Activated T-cell treated with anti-CD3 and anti-CD28 coated beads, Interleukin-2, amount 50 U/mL, for 4 hours (primary cell): ENCODE measurements around the gene SYCN. TPM values are rescaled to one million over a fixed set of nuclear protein-coding genes. Genes with fewer than 3 reads are reported as not detected.
"Not testable (repeated sequence)": the region's sequence is repeated elsewhere in the genome, so short reads cannot be mapped to it uniquely, and the experiment has no call there.

Experiments used
- ATAC-seq, 2 donors: fragments of 200-7000 bp; cut with Tn5 transposase; one replicate each; pipeline ENCODE4 v1.10.0; 2021
- DNase-seq: peaks from one replicate; pipeline ENCODE4 v3.0.0-alpha.2; 2020
- H3K27me3 Mint-ChIP-seq: one replicate; pipeline ENCODE4 v1.8.0; 2021; ENCODE audit warnings: low read depth, mixed read lengths
- H3K36me3 Mint-ChIP-seq: one replicate; pipeline ENCODE4 v1.8.0; 2022; ENCODE audit warnings: mixed read lengths; ENCODE audit not compliant: insufficient read depth
- H3K4me1 Mint-ChIP-seq: one replicate; pipeline ENCODE4 v1.8.0; 2021; ENCODE audit warnings: low read depth, mixed read lengths
- H3K4me3 Mint-ChIP-seq: one replicate; pipeline ENCODE4 v1.8.0; 2021; ENCODE audit warnings: mild to moderate bottlenecking, moderate library complexity, mixed read lengths
- H3K9me3 Mint-ChIP-seq: one replicate; pipeline ENCODE4 v1.8.0; 2021; ENCODE audit warnings: mixed read lengths
- total RNA-seq, 3 donors: library from RNA; stranded (reverse); gene quantifications; one replicate each; pipeline ENCODE4 v1.2.1, GENCODE V29; 2021

The SYCN gene, protein sequence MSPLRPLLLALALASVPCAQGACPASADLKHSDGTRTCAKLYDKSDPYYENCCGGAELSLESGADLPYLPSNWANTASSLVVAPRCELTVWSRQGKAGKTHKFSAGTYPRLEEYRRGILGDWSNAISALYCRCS
- under 1 TPM in 2 of 3 donors, not detected in 1; 0.37 to 0.58 TPM for total RNA-seq

DNA sequence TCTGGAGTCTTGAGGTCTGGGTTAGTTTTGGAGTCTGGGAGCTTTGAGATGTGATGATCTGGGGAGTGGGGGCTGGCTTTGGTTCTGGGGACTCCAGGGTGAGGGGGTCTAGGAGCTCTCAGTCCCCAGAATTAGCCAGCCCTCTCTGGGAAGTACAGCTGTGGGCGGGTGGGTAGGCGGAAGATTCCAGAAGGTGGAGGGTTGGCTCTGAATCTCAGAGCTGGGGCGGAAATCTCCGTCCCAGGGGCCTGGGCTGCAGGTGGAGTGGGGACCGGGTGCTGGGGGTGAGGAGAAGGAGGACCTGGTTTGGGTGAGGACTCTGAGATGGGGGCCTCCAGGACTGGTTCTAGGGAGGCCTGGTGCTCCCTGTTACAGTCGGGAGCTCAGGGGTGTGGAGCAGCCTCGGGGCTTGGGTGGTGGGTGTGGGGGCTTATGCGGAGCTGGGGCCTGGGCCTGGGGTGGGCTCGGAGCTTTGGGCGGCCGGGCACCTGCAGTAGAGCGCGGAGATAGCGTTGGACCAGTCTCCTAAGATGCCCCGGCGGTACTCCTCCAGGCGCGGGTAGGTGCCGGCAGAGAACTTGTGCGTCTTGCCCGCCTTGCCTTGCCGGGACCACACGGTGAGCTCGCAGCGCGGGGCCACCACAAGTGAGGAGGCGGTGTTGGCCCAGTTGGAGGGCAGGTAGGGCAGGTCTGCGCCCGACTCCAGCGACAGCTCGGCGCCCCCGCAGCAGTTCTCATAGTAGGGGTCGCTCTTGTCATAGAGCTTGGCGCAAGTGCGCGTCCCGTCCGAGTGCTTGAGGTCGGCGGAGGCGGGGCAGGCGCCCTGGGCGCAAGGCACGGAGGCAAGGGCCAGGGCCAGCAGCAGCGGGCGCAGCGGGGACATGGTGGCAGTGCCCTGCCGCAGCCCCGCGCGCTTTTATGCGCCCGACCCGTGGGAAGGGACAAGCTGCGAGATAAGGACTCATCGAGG is at the start of gene SYCN:
Gene SYCN, minus strand, starts transcription at position 892 of the 970 bp plus-strand sequence. Its CDS starts 9 bp downstream, at position 883.
- no peak within 1 kb of the TSS for H3K4me3 Mint-ChIP-seq
- ATAC-seq: no peak
- no peaks in the 10 kb centered on the region for H3K9me3 Mint-ChIP-seq
- no peaks in the 10 kb centered on the region for H3K4me1 Mint-ChIP-seq
- H3K36me3 Mint-ChIP-seq: no peaks in the 10 kb centered on the region
- DNase-seq: no peak
- H3K27me3 Mint-ChIP-seq: peaks cover 58% of the 10 kb centered on the region

DNA sequence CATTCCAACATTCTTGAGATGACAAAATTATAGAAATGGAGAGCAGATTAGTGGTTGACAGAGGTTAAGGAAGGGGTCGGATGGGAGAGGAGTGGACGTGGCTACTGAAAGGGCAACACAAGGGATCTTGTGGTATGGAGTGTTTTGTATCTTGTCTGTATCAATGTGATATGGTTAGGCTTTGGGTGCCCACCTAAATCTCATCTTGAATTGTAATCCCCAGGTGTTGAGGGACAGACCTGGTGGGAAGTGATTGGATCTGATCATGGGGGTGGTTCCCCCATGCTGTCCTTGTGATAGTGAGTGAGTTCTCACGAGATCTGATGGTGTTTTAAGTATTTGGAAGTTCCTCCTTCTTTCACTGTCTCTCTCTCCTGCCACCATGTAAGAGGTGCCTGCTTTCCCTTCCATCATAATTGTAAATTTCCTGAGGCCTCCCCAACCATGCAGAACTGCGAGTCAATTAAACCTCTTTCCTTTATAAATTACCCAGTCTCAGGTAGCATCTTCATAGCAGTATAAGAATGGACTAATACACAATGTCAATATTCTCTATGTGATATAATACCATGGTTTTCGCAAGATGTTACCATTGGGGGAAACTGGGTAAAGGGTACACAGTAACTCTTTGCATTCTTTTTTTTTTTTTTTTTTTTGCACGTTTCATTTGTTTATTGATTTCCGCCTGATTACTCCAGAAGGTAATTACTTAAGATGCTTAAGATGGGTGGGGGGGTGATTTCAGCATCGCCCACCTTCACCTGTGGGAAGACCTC is 49.5 kb upstream of the SYCN start:
- H3K27me3 Mint-ChIP-seq: peaks cover 9% of the 10 kb centered on the region
- H3K4me3 Mint-ChIP-seq: no peak overlapping the region
- H3K9me3 Mint-ChIP-seq: no peaks in the 10 kb centered on the region
- H3K36me3 Mint-ChIP-seq: no peaks in the 10 kb centered on the region
- no peak for DNase-seq
- peaks cover 8% of the 10 kb centered on the region for H3K4me1 Mint-ChIP-seq
- ATAC-seq: no peak

DNA sequence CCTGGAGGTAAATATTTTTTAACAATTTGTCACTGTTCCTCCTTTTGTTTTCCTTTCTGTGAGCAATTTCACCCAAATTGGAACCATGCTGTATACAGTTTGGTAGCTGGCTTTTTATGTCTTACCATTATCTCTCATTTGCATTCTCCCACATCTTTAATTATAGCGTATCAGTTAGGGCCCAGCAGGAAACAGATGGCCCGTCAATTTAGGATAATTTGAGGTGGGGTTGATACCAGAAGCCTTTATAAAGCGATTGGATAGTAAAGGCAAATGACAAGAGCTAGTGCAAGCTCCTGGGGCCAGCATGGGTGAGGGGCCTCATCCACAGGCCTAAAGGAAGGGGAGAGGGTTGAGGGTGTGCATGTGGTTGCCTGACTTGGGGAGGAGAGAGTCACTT is 48.4 kb upstream of the SYCN start:
- Mint-ChIP-seq H3K9me3 (no peaks in the 10 kb centered on the region), H3K36me3 (no peaks in the 10 kb centered on the region), H3K4me3 (no peak overlapping the region), H3K4me1 (peaks cover 3% of the 10 kb centered on the region), H3K27me3 (peaks cover 7% of the 10 kb centered on the region)
- DNase-seq (no peak), ATAC-seq (no peak)

DNA sequence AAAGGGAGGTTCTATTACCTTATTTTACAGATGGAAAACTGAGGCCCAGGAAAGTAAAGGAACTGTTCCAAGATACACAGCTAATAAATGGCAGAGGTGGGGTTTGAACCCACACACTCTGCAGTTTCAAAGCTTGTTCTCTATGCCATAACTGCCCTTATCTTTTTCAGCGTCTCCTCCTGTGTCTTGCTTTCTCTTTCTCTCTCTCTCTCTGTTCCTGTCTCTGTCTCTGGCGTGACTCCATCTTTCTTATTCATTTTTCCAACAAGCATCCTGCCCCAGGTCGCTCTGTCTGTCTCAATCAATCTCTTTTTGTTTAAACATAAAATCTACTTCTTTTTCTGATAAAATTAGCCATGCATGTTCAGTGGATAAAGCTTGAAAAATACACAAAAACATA is 47.8 kb upstream of the SYCN start:
- Mint-ChIP-seq H3K4me3 (no peak overlapping the region), H3K36me3 (no peaks in the 10 kb centered on the region), H3K9me3 (no peaks in the 10 kb centered on the region), H3K27me3 (peaks cover 11% of the 10 kb centered on the region), H3K4me1 (peaks cover 3% of the 10 kb centered on the region)
- no peak for DNase-seq
- no peak for ATAC-seq

DNA sequence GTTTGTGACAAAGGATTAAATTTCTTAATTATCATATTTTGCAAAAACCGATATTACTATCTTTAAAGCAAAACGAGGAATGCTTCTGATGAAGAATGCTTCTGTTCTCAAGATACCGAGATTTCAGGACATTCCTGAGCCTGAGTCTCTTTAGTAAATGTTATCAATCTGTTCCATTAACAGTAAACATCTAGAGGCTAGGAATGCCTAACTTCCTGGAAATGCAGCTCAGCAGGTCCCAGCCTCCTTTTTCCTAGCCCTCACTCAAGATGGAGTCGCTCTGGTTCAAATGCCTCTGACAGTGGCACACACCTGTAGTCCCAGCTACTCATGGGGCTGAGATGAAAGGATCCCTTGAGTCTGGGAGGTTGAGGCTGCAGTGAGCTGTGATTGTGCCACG is 47.0 kb upstream of the SYCN start:
- peaks cover 11% of the 10 kb centered on the region for H3K27me3 Mint-ChIP-seq
- peaks cover 3% of the 10 kb centered on the region for H3K4me1 Mint-ChIP-seq
- H3K9me3 Mint-ChIP-seq: no peaks in the 10 kb centered on the region
- ATAC-seq: no peak
- H3K4me3 Mint-ChIP-seq: no peak overlapping the region
- no peaks in the 10 kb centered on the region for H3K36me3 Mint-ChIP-seq
- no peak for DNase-seq

DNA sequence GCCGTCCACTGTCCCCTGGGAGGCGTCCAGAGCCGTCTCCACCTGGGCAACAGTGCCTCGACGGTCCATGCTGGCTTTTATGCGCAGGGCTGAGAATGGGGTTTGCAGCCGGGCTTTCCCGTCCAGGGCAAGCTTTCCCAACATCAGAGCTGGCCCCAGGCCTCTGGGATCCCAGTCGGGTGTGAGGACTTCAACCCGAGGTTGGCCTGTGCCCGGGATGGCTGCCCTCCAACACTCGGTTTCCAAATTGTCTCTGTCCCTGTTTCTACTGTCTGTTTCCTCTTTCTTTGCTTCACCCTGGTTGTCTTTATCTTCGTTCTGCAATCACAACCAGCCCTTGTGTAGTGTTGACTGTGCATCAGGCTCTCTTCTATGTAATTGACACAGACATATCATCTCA is 44.7 kb upstream of the SYCN start, which contains the start of gene IFNL4:
Gene IFNL4, minus strand, starts transcription at position 51 of the 400 bp plus-strand sequence.
- DNase-seq: no peak
- Mint-ChIP-seq H3K4me3 (no peak within 1 kb of the TSS), H3K27me3 (peaks cover 11% of the 10 kb centered on the region), H3K4me1 (peaks cover 3% of the 10 kb centered on the region), H3K9me3 (no peaks in the 10 kb centered on the region), H3K36me3 (no peaks in the 10 kb centered on the region)
- ATAC-seq: no peak

DNA sequence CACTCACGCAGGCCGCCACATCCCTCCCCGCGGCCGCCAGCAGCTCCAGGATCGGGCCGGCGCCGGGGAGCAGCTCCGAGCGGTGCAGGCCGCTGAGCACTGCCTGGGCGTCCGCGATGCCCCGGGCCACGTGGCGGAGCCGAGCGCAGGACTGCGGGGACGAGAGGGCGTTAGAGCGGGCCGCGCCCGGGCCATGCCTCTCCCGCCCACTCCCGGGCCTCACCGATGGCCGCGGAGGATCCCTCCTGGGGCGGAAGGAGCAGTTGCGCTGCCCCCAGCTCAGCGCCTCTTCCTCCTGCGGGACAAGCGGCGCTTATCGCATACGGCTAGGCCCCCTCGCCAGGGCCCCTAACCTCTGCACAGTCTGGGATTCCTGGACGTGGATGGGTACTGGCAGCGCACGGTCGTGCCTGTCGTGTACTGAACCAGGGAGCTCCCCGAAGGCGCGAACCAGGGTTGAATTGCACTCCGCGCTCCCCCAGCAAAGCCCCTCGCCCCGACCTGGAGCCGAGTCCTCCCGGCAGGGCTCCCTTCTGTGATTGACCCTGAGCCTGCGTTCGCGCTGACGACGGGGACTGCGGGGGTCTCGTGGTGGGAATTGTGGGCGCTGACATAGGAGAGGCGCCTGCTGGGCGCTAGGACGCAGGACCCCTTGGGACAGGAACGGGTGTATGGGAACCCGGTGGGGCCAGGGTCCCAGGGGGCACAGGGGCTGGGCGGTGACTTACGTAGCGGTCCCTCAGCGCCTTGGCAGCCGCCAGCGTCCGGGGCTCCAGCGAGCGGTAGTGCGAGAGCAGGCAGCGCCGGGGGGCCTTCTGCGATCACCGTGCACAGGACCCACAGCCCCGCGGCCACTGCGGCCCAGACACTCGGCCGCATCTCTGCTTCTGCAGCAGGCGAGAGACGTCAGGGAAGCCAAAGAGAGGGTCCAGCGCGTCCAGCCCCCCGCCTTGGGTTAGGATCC is 43.9 kb upstream of the SYCN start:
- no peaks in the 10 kb centered on the region for H3K9me3 Mint-ChIP-seq
- no peak for DNase-seq
- H3K27me3 Mint-ChIP-seq: peaks cover 11% of the 10 kb centered on the region
- H3K4me1 Mint-ChIP-seq: peaks cover 3% of the 10 kb centered on the region
- ATAC-seq: peak; percentile 53 to 68
- H3K4me3 Mint-ChIP-seq: no peak overlapping the region
- H3K36me3 Mint-ChIP-seq: no peaks in the 10 kb centered on the region

DNA sequence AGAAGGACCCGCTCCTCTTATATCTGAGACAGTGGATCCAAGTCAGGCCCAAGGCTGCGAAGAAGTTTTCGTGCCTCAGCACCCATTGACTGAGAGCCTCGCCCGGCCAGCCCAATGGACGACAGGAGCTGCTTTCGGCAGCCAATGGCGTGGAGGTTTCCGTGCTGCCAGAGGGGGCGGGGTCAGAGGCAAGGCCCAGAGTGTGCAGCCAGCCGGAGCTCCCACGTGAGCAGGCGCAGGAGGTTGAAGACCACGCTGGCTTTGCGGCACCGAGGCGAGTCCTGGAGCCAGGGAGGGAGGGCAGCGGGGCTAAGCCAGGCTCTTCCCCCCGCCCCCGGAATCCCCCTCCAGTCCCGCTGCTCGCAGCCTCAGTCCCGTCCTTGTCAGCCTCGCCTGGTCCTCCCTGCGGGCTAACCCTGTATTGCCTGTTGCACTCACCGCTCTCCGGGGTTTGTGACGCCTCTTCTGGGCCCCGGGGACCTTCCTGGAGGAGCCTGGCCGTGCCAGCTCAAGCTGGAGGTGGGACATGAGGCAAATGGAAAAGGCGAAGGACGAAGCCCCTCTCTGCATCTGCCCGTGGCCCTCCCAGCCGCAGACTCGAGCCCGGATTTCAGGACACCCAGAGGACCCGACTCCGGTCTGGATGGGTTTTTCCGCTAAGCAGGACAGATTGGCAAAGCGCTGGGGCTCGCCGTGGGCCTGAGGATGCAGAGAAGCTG is 43.0 kb upstream of the SYCN start:
- DNase-seq (no peak), ATAC-seq (peak; percentile 57 to 77)
- no peak overlapping the region for H3K4me3 Mint-ChIP-seq
- H3K36me3 Mint-ChIP-seq: no peaks in the 10 kb centered on the region
- peaks cover 11% of the 10 kb centered on the region for H3K27me3 Mint-ChIP-seq
- H3K9me3 Mint-ChIP-seq: no peaks in the 10 kb centered on the region
- H3K4me1 Mint-ChIP-seq: peaks cover 2% of the 10 kb centered on the region

DNA sequence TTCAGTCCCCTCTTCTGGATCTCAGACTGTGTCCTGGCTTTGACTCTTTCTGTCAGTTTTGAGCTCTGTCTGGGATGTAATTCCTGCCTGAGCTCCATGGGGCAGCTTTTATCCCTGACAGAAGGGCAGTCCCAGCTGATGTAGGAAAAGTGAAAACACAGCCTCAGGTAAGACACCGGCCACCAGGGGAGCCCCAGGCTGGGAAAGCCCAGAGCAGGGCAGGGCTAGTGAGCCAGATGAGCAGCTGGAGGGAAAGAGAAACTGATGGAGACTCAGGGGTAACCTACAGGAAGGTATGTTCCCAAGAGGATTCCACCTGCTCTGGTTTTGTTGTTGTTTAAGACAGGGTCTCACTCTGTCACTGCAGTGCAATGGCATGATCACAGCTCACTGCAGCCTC is 41.1 kb upstream of the SYCN start:
- H3K36me3 Mint-ChIP-seq, H3K4me1 Mint-ChIP-seq, H3K4me3 Mint-ChIP-seq, DNase-seq, H3K9me3 Mint-ChIP-seq: not testable (repeated sequence)
- ATAC-seq: peak in 1 of 2 donors; percentile 47
- H3K27me3 Mint-ChIP-seq: peaks cover 11% of the 10 kb centered on the region

DNA sequence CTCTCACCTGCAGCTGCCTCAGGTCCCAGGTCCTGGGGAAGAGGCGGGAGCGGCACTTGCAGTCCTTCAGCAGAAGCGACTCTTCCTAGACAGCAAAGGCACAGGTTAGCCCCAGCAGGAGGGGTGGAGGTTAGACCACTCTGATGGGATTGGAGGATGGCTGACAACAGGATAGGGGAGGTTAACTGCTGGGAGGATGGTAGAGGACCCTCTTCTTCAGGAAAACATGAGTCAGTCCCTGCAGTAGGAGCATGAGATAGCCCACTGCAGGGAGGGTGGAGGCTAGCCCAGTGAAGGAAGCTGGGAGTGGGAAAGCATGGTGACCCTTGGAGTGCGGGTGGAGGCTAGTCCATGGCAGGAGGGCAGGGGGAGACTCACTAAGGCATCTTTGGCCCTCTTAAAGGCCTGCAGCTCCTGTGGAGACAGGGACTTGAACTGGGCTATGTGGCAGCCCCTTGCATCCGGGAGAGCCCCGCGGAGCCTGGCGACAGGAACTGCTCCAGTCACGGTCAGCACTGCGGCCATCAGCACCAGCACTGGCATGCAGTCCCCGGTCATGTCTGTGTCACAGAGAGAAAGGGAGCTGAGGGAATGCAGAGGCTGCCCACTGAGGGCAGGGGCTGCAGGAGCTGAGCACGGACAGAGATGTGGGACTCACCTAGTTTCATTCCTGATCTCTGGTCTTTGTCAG is 40.5 kb upstream of the SYCN start, which contains the start of gene IFNL3:
Gene IFNL3, minus strand, starts transcription at position 597 of the 691 bp plus-strand sequence. Its CDS starts 39 bp downstream, at position 558.
- H3K9me3 Mint-ChIP-seq, ATAC-seq, H3K36me3 Mint-ChIP-seq, H3K4me3 Mint-ChIP-seq, DNase-seq, H3K27me3 Mint-ChIP-seq, H3K4me1 Mint-ChIP-seq: not testable (repeated sequence)

DNA sequence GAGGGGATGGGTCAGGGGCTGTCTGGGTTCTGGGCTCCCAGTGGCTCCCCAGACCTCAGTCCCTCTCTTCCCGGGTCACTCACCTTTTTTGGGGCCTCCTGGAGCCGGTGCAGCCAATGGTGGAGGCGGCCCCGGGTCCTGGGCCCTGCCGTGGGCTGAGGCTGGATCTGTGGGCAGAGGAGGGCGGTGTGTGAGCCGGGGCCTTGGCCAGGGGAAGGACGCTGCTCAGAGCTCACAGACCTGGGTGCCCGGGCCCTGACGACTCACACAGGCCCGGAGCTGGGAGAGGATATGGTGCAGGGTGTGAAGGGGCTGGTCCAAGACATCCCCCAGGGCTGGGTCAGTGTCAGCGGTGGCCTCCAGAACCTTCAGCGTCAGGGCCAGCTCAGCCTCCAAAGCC is 39.7 kb upstream of the SYCN start:
- not testable (repeated sequence) for H3K9me3 Mint-ChIP-seq, H3K36me3 Mint-ChIP-seq, H3K4me3 Mint-ChIP-seq, H3K4me1 Mint-ChIP-seq, H3K27me3 Mint-ChIP-seq, ATAC-seq, DNase-seq

DNA sequence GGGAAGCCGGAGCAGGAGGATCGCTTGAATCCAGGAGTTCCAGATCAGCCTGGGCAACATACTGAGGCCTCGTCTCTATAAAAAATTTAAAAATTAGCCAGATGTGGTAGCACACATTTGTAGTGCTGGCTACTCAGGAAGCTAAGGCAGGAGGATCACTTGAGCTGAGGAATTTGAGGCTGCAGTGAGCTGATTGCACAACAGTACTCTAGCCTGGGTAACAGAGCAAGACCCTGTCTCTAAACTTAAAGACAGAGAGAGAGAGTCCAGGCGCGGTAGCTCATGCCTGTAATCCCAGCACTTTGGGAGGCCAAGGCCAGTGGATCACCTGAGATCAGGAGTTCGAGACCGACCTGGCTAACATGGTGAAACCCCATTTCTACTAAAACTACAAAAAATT is 36.4 kb upstream of the SYCN start:
- Mint-ChIP-seq H3K4me1 (peaks cover 19% of the 10 kb centered on the region), H3K9me3 (no peaks in the 10 kb centered on the region), H3K36me3 (no peaks in the 10 kb centered on the region), H3K27me3 (no peaks in the 10 kb centered on the region), H3K4me3 (no peak overlapping the region)
- DNase-seq (no peak), ATAC-seq (no peak)
